LNCaP clone FGC (cell line): Measurements from ENCODE around the gene PAPPA.
A peak's percentile ranks its signal among the peaks of the same experiment; 100 is the strongest.

Source experiments
- DNase-seq: peaks from one replicate; pipeline ENCODE4 v3.0.0-alpha.2; 2011; ENCODE audit warnings: low read depth
- H3K4me3 ChIP-seq: 2 replicates; pipeline ENCODE4 v1.5.1; 2011; ENCODE audit warnings: mild to moderate bottlenecking, low read depth, low read length, control low read depth
- CTCF ChIP-seq: IDR thresholded peaks from 2 replicates; pipeline ENCODE4 v1.5.1; 2012; ENCODE audit warnings: mild to moderate bottlenecking; ENCODE audit not compliant: control insufficient read depth, insufficient read depth; ENCODE audit errors: extremely low read depth

The PAPPA gene

GRCh38 chr9:116166713-116167112, 13.1 kb downstream of the PAPPA start:
- DNase-seq: no peak
- no peak overlapping the region for H3K4me3 ChIP-seq
- 0 out of 2 replicates have a peak, but pooled peaks have one; percentile 17 for TF ChIP-seq CTCF

GRCh38 chr9:116168231-116168630, 14.6 kb downstream of the PAPPA start:
- no peak overlapping the region for H3K4me3 ChIP-seq
- no peak for DNase-seq
- no peak for TF ChIP-seq CTCF

- TF ChIP-seq CTCF: no peak
- DNase-seq: no peak
- no peak overlapping the region for H3K4me3 ChIP-seq
Observed at GRCh38 chr9:116172216-116172615, 18.6 kb downstream of the PAPPA start.

GRCh38 chr9:116174347-116174746, 20.8 kb downstream of the PAPPA start:
- no peak for DNase-seq
- TF ChIP-seq CTCF: no peak
- H3K4me3 ChIP-seq: no peak overlapping the region

GRCh38 chr9:116175614-116176013, 22.0 kb downstream of the PAPPA start:
- no peak for DNase-seq
- no peak for TF ChIP-seq CTCF
- no peak overlapping the region for H3K4me3 ChIP-seq

- no peak for TF ChIP-seq CTCF
- H3K4me3 ChIP-seq: no peak overlapping the region
- no peak for DNase-seq
Observed at GRCh38 chr9:116178481-116179211, 25.1 kb downstream of the PAPPA start.

GRCh38 chr9:116179568-116179967, 26.0 kb downstream of the PAPPA start:
- no peak overlapping the region for H3K4me3 ChIP-seq
- DNase-seq: no peak
- TF ChIP-seq CTCF: no peak
